Cortex of kidney (tissue), 1 donor: ENCODE results near the gene CCT8.
"Not testable (repeated sequence)": the region's sequence is repeated elsewhere in the genome, so short reads cannot be mapped to it uniquely, and the experiment has no call there.

ENCODE experiments used
- DNase-seq: peaks from one replicate; lab custom pipeline; 2025; lab: John Stamatoyannopoulos, UW

Gene CCT8

GRCh38 chr21:29078869-29079767 is 5.7 kb upstream of the CCT8 start:
- no peak for DNase-seq

DNA sequence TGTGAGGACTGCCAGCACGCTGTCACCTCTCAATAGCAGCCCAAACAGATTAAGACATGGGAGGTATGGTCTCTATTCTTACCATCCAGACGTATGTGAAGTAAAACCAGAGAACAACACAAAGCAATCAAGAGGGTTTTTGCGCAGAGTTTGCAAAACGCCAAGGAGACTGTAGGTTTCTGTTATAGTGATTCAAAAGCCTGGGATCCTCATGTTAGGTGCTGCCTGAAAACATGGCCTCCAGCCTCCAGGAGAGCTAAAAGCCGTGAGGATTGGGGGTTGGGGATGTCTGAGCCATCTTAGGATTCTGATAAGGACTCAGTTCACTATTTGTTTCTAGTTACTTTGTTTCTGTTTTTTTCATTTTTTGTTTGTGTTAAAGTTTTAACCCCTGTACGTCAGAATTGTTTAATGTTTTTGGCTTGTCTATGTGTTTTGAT is 4.2 kb upstream of the CCT8 start:
- DNase-seq = no peak

GRCh38 chr21:29076731-29077640 is 3.5 kb upstream of the CCT8 start:
- not testable (repeated sequence) for DNase-seq

- no peak for DNase-seq
Observed at GRCh38 chr21:29075706-29076466, 2.4 kb upstream of the CCT8 start.

DNA sequence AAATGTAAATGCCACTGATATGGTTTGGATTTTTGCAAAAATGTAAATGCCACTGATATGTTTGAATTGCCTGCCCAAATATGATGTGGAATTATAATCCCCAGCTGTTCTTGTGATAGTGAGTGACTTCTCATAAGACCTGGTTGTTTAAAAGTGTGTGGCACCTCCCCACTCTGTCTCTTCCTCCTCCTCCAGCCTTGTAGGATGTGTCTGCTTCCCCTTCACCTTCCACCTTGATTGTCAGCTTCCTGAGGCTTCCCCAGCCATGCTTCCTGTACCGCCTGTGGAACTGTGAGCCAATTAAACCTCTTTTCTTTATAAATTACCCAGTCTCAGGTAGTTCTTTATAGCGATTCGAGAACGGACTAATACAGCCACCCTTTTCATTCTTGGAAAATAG is 1.3 kb upstream of the CCT8 start:
- no peak for DNase-seq

GRCh38 chr21:29074007-29074376 is 544 bp upstream of the CCT8 start:
- no peak for DNase-seq

GRCh38 chr21:29072873-29073221 is 601 bp downstream of the CCT8 start:
- no peak for DNase-seq

DNA sequence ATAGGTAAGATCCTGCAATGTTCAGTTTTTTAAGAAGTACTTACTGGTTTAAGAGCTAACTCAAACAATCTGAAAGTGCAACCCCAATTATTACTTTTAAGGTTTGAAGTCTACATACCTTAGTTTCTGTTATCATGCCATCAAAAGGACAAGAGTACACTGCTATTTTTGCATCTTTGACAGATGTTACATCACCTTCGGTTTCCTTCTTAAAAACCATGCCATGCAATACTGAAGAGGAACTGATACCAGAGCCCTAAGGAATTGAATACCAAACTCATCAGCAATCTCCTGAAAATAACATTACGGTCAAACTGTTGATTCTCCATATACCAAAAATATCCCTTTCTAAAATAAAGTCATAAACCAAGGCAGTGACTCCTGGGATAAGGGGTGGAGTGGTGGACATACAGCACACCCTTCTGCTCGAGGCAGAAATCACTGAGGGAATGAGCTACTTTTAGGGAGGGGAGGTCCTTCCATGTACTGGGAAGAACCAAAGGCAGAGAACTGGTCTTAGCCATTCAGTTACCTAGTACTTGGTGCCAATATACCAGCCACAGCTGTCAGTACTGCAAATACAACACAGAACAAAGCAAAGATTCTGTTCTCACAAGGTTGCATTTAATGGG is 8.5 kb downstream of the CCT8 start:
- no peak for DNase-seq

DNA sequence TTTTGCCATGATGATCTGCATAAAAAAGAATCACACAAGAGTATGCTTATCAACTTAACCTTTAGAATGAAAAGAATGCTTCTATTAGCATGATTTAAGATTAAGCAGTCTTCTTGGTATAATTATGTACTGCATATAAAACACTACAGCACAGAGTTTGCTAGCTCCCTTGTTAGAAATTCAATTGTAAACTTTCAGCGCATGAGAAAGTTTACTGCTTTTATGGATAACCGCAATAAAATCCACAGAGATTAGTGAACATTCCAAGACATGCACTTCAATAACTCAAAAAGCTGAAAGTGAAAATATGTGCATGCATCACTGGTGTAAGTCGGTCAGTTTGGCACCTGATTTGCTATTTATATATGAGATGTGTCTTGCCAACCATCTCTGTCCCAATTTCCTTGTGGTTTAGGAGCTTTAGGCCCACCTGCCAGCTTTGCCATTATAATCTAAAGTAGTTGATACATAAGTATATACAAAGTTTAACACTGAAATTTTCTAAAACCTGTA is 16.9 kb downstream of the CCT8 start:
- DNase-seq = no peak

- no peak for DNase-seq
Observed at GRCh38 chr21:29056005-29056404, 17.4 kb downstream of the CCT8 start.

DNA sequence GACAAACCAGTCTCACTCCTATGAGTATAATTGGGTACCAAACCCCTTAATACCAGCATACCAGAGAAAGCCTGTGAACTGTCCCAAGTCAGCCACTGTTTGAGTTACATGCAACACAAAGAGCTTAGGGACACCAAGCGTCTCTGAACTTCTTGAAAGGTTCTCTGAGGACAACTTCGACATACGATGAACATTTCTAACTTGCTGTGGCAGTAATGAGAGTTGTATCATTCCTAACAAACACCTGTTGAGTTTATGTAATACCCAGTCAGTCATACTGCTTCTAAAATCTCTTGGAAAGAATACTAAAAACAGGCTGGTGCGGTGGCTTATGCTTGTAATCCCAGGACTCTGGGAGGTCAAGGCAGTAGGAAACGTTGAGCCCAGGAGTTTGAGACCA is 18.4 kb downstream of the CCT8 start:
- DNase-seq = no peak

- no peak for DNase-seq
Observed at GRCh38 chr21:29053656-29054055, 19.8 kb downstream of the CCT8 start.

DNA sequence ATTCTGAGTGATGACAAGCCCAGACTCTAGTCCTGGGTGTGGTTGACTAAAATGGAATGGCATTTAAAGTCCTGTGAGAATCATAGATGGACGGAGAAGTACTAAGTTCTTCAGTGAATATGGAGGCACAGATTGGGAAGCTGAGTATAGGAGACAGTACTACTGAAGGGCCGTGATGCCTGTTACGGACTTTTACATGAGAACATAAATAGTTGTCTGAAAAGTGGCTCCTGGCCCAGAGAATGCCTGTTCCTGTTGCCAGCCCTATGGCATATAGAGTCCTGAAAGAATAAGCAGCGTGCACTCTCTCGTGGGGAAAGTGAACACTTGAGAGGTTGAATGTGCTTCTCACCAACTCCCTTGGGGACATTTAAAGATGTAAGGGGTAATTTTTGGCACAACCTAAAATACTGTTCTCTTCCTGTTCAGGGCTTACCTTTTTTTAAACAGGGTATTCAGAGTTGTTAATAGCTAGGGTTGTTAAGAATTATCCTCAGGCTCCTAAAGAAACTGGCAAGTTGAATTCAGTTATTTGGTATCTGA is 20.4 kb downstream of the CCT8 start:
- no peak for DNase-seq

DNA sequence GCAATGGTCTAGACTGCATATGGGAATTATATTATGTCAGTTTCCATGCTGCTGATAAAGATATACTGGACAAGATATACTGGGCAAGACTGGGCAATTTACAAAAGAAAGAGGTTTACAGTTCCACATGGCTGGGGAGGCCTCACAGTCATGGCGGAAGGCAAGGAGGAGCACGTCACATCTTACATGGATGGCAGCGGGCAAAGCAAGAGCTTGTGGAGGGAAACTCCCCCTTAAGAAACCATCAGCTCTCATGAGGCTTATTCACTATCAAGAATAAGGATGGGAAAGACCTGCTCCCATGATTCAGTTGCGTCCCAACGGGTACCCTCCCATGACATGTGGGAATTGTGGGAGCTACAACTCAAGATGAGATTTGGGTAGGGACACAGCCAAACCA is 21.2 kb downstream of the CCT8 start:
- no peak for DNase-seq

GRCh38 chr21:29034678-29035077 is 38.8 kb downstream of the CCT8 start:
- DNase-seq = no peak

DNA sequence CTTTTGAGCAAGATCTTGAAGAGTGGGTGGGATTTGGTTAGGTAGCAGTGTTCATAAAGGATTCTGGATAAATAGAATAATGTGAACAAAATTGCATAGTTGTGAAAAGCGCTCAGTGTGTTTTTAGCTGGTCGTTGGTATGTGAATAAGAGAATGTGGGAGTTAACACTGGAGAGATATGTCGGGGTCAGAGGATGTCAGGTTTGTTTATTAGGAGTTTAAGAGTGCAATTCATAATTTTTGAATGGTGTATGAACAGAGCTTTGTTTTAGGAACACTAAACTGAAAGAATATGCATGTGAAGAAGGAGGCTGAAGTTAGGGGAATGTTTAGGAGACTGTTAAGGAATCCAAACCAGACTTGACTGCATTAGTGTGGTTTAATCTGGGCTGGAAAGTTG is 39.6 kb downstream of the CCT8 start:
- DNase-seq = no peak

GRCh38 chr21:29033301-29033700 is 40.1 kb downstream of the CCT8 start:
- no peak for DNase-seq

GRCh38 chr21:29030909-29031308 is 42.5 kb downstream of the CCT8 start:
- DNase-seq = no peak

GRCh38 chr21:29029524-29029923 is 43.9 kb downstream of the CCT8 start:
- no peak for DNase-seq

- no peak for DNase-seq
Observed at GRCh38 chr21:29025328-29025713, 48.1 kb downstream of the CCT8 start.
